Measurements from ENCODE around the gene AOC2.
"Not testable (repeated sequence)": the region's sequence is repeated elsewhere in the genome, so short reads cannot be mapped to it uniquely, and the experiment has no call there.

Gene AOC2

GRCh38 chr17:42880776-42881310, 36.5 kb downstream of the AOC2 start:
- no peak for TF ChIP-seq CTCF (IDR thresholded peaks at IDR 0.05; ENCODE audit: control insufficient read depth, extremely low read depth, insufficient read depth)
- H3K4me3 ChIP-seq (ENCODE audit: low read depth, low read length) = no peak overlapping the region

GRCh38 chr17:42881706-42882105, 37.3 kb downstream of the AOC2 start:
- not testable (repeated sequence) for DNase-seq (ENCODE audit: low read depth); H3K4me3 ChIP-seq (ENCODE audit: low read depth, low read length)

More at GRCh38 chr17:42880776-42881310, 36.5 kb downstream of the AOC2 start:
- no peak for DNase-seq (ENCODE audit: low read depth)

GRCh38 chr17:42882166-42882565, 37.8 kb downstream of the AOC2 start:
- DNase-seq (ENCODE audit: low read depth) = no peak
- H3K4me3 ChIP-seq (ENCODE audit: low read depth, low read length) = no peak overlapping the region
- no peak for TF ChIP-seq CTCF (IDR thresholded peaks at IDR 0.05; ENCODE audit: control insufficient read depth, extremely low read depth, insufficient read depth)

- no peak for DNase-seq (ENCODE audit: low read depth)
- H3K4me3 ChIP-seq (ENCODE audit: low read depth, low read length) = no peak overlapping the region
- no peak for TF ChIP-seq CTCF (IDR thresholded peaks at IDR 0.05; ENCODE audit: control insufficient read depth, extremely low read depth, insufficient read depth)
These were observed 39.6 kb downstream of the AOC2 start for GRCh38 chr17:42883802-42884558.

- not testable (repeated sequence) for H3K4me3 ChIP-seq (ENCODE audit: low read depth, low read length); DNase-seq (ENCODE audit: low read depth)
These were observed 41.4 kb downstream of the AOC2 start for GRCh38 chr17:42885806-42886205.

- H3K4me3 ChIP-seq (ENCODE audit: low read depth, low read length) = no peak overlapping the region
- no peak for TF ChIP-seq CTCF (IDR thresholded peaks at IDR 0.05; ENCODE audit: control insufficient read depth, extremely low read depth, insufficient read depth)
- DNase-seq (ENCODE audit: low read depth) = no peak
These were observed 42.1 kb downstream of the AOC2 start for GRCh38 chr17:42886283-42887176.

- no peak for DNase-seq (ENCODE audit: low read depth)
- no peak overlapping the region for H3K4me3 ChIP-seq (ENCODE audit: low read depth, low read length)
- TF ChIP-seq CTCF (IDR thresholded peaks at IDR 0.05; ENCODE audit: control insufficient read depth, extremely low read depth, insufficient read depth) = no peak
These were observed 45.4 kb downstream of the AOC2 start for GRCh38 chr17:42889809-42890208.
